Keratinocyte (primary cell): ENCODE results near the gene FOXM1.

Source experiments
- EZH2 ChIP-seq: IDR thresholded peaks from one replicate; pipeline ENCODE4 v1.6.1; 2012; ENCODE audit warnings: inconsistent platforms, mild to moderate bottlenecking, low read length, moderate library complexity
- TF ChIP-seq, protein P1 (sequence below), 3 experiments: IDR thresholded peaks in 1 of 3; conservative IDR thresholded peaks in 1 of 3; optimal IDR thresholded peaks in 1 of 3; 2 replicates in 2 of 3; 3 replicates in 1 of 3; pipeline versions ENCODE3 to v1.5.1; 2011; ENCODE audit warnings: low read length in 3 of 3, mild to moderate bottlenecking in 3 of 3, moderate library complexity in 2 of 3, control low read depth in 1 of 3, inconsistent platforms in 1 of 3; ENCODE audit not compliant: insufficient read depth in 2 of 3; ENCODE audit errors: extremely low read depth in 1 of 3

GRCh38 chr12:2820432-2820831, 56.5 kb downstream of the FOXM1 start:
- TF ChIP-seq EZH2: no peak
- TF ChIP-seq, protein P1, sequence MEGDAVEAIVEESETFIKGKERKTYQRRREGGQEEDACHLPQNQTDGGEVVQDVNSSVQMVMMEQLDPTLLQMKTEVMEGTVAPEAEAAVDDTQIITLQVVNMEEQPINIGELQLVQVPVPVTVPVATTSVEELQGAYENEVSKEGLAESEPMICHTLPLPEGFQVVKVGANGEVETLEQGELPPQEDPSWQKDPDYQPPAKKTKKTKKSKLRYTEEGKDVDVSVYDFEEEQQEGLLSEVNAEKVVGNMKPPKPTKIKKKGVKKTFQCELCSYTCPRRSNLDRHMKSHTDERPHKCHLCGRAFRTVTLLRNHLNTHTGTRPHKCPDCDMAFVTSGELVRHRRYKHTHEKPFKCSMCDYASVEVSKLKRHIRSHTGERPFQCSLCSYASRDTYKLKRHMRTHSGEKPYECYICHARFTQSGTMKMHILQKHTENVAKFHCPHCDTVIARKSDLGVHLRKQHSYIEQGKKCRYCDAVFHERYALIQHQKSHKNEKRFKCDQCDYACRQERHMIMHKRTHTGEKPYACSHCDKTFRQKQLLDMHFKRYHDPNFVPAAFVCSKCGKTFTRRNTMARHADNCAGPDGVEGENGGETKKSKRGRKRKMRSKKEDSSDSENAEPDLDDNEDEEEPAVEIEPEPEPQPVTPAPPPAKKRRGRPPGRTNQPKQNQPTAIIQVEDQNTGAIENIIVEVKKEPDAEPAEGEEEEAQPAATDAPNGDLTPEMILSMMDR (optimal IDR thresholded peaks at IDR 0.05 in 1 of 3, IDR thresholded peaks at IDR 0.05 in 1 of 3, conservative IDR thresholded peaks at IDR 0.05 in 1 of 3; ENCODE audit: extremely low read depth in 1 of 3, insufficient read depth in 2 of 3, low read length in 3 of 3): no peak
